SK-N-MC (cell line): ENCODE data around the gene PHF14.

Experiments used
- DNase-seq: peaks from one replicate; pipeline ENCODE4 v3.0.0-alpha.2; 2011; ENCODE audit warnings: low read depth, low spot score
- H3K27ac ChIP-seq: fragments of 200-600 bp; sonication (generic); 2 replicates; pipeline ENCODE4 v1.5.1; 2016; ENCODE audit warnings: mixed run types
- H3K36me3 ChIP-seq: fragments of 200-600 bp; sonication (generic); 2 replicates; pipeline ENCODE4 v1.6.1; 2017; ENCODE audit warnings: antibody characterized with exemption, low read length, mixed read lengths; ENCODE audit not compliant: insufficient read depth
- H3K4me3 ChIP-seq: fragments of 200-600 bp; sonication (generic); 2 replicates; pipeline ENCODE4 v1.5.1; 2016
- H3K9ac ChIP-seq: fragments of 200-600 bp; sonication (generic); 2 replicates; pipeline ENCODE4 v1.8.0; 2017; ENCODE audit warnings: mixed run types, mixed read lengths; ENCODE audit not compliant: insufficient read length
- H3K9me3 ChIP-seq: fragments of 200-600 bp; sonication (generic); 2 replicates; pipeline ENCODE4 v1.6.1; 2017; ENCODE audit warnings: low read depth, mild to moderate bottlenecking, antibody characterized with exemption, low read length, moderate library complexity, mixed read lengths
- EZH2 ChIP-seq: fragments of 200-600 bp; sonication (generic); IDR thresholded peaks from one replicate; pipeline ENCODE4 v1.6.1; 2017; ENCODE audit warnings: antibody characterized with exemption
- FOXP2 ChIP-seq: optimal IDR thresholded peaks from 2 replicates; pipeline ENCODE3; 2011; ENCODE audit warnings: mild to moderate bottlenecking, moderate library complexity; ENCODE audit not compliant: insufficient read depth; ENCODE audit errors: extremely low read length, control extremely low read depth
- POLR2AphosphoS5 ChIP-seq: IDR thresholded peaks from 2 replicates; pipeline ENCODE4 v1.6.1; 2012; ENCODE audit warnings: mild to moderate bottlenecking, low read depth, low read length, borderline replicate concordance

PHF14 gene

GRCh38 chr7:11009631-11010030 is 36.0 kb downstream of the PHF14 start:
- no peak for DNase-seq
- Histone ChIP-seq H3K36me3 (peaks cover 62% of the 10 kb centered on the region), H3K27ac (no peak overlapping the region; the same call in 1 of the 2 replicates), H3K9ac (no peak overlapping the region), H3K4me3 (no peak overlapping the region), H3K9me3 (peaks cover 4% of the 10 kb centered on the region; the same call in 1 of the 2 replicates)
- no peak for TF ChIP-seq POLR2AphosphoS5
- TF ChIP-seq FOXP2 = no peak
- no peak for TF ChIP-seq EZH2

GRCh38 chr7:11021468-11021867 is 47.8 kb downstream of the PHF14 start:
- Histone ChIP-seq H3K4me3 (no peak overlapping the region), H3K27ac (0 out of 2 replicates have a peak overlapping the region, but pooled peaks have one; percentile 7), H3K36me3 (peaks cover 78% of the 10 kb centered on the region), H3K9me3 (no peaks in the 10 kb centered on the region), H3K9ac (no peak overlapping the region)
- DNase-seq = no peak
- TF ChIP-seq EZH2 = no peak

GRCh38 chr7:11026452-11027359 is 53.0 kb downstream of the PHF14 start:
- no peaks in the 10 kb centered on the region for H3K9me3 ChIP-seq
- H3K4me3 ChIP-seq = no peak overlapping the region
- peak overlapping the region; percentile 64; the same call in 1 of the 2 replicates for H3K27ac ChIP-seq
- no peak for DNase-seq
- peaks cover 65% of the 10 kb centered on the region for H3K36me3 ChIP-seq
- no peak overlapping the region for H3K9ac ChIP-seq
- TF ChIP-seq EZH2 = no peak
- TF ChIP-seq POLR2AphosphoS5 = no peak
- TF ChIP-seq FOXP2 = no peak

DNA sequence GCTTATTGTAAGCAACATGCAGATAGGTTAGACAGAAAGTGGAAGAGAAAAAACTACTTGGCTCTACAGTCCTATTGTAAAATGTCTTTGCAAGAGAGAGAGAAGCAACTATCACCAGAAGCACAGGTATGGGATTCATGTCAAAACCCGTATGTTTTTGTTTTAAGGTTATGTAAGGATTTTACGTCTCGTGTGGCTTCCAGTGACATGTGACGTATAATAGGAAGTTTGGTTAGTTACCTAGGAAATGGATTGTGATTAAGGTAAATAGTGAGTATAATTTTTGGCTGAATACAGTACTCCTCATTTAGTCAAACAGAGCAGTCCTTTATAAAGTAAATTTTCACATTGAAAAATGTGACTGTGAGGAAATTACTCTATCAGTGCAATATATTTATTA is 62.0 kb downstream of the PHF14 start:
- DNase-seq = no peak
- Histone ChIP-seq H3K27ac (no peak overlapping the region), H3K9me3 (no peaks in the 10 kb centered on the region), H3K4me3 (no peak overlapping the region), H3K36me3 (peaks cover 65% of the 10 kb centered on the region), H3K9ac (no peak overlapping the region)
- no peak for TF ChIP-seq POLR2AphosphoS5
- no peak for TF ChIP-seq EZH2
- no peak for TF ChIP-seq FOXP2

DNA sequence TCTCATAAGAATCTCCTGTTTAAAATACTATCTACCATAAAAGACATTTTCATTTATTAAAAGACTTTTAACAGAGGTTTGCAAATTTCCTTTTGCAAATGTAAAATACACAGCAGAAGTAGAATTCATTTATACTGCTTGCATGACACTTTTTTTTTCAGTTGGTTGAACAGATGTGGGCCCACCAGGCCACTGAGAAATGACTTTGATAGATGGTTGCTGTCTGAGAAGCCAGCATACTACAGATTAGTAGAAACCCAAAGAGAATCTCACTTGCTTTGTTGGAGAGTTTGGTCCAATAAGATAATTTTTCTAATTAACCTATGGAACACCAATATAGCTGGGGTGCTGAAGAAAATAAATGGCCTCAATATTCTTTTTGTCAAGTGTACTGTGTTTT is 66.3 kb downstream of the PHF14 start:
- H3K36me3 ChIP-seq = peaks cover 78% of the 10 kb centered on the region
- H3K9ac ChIP-seq = no peak overlapping the region
- no peak overlapping the region for H3K27ac ChIP-seq
- H3K9me3 ChIP-seq = no peaks in the 10 kb centered on the region
- no peak for TF ChIP-seq FOXP2
- TF ChIP-seq EZH2 = no peak
- TF ChIP-seq POLR2AphosphoS5 = no peak
- no peak for DNase-seq
- H3K4me3 ChIP-seq = no peak overlapping the region

DNA sequence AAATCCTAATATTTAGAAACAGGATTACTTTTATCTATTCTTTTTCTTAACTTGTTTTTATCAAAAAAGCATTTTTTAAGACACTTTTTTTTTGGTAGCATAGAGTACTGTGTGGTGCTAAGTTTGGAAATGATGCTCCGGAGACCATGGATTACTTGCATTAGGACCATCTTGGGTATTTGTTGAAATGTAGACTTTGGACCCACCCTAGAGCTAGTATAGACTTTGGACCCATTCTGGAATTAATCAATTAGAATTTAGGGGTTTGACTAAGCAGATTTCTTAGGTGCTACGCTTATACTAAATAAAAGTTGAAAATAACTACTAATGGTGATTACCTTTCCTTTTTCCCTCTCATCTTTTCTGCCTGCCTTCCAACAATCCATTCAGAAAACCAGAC is 80.4 kb downstream of the PHF14 start:
- Histone ChIP-seq H3K9ac (no peak overlapping the region), H3K36me3 (peaks cover 57% of the 10 kb centered on the region), H3K9me3 (no peaks in the 10 kb centered on the region), H3K27ac (no peak overlapping the region), H3K4me3 (no peak overlapping the region)
- TF ChIP-seq POLR2AphosphoS5 = no peak
- no peak for TF ChIP-seq FOXP2
- TF ChIP-seq EZH2 = no peak
- DNase-seq = no peak

DNA sequence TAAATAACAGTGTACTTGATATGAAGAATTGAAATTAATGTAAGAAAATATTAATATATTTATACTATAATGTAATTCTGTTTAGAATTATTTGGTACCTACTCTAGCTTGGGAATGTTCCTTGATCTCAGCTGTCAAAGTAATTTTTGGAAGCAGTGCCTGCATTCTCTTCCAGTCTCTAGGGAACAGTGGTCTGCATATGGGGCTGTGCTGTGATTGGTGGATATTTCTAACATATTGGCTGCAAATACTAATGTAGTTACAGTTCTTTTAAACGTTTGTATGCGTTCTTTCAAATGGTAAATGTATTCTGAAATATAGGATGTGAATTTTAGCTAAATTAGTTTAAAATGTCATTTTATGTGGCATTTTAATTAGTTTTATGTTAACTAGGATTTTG is 87.2 kb downstream of the PHF14 start:
- H3K4me3 ChIP-seq = no peak overlapping the region
- peaks cover 55% of the 10 kb centered on the region for H3K36me3 ChIP-seq
- no peaks in the 10 kb centered on the region for H3K9me3 ChIP-seq
- H3K9ac ChIP-seq = no peak overlapping the region
- TF ChIP-seq FOXP2 = no peak
- TF ChIP-seq POLR2AphosphoS5 = no peak
- no peak for TF ChIP-seq EZH2
- H3K27ac ChIP-seq = no peak overlapping the region
- DNase-seq = no peak

- no peak for DNase-seq
- H3K4me3 ChIP-seq = no peak overlapping the region
- H3K9me3 ChIP-seq = no peaks in the 10 kb centered on the region
- H3K9ac ChIP-seq = no peak overlapping the region
- H3K36me3 ChIP-seq = peaks cover 63% of the 10 kb centered on the region
- TF ChIP-seq POLR2AphosphoS5 (no peak), EZH2 (no peak), FOXP2 (no peak)
- 0 out of 2 replicates have a peak overlapping the region, but pooled peaks have one; percentile 6 for H3K27ac ChIP-seq
These were observed 88.4 kb downstream of the PHF14 start for GRCh38 chr7:11062110-11062509.
